HG03342 (cell line): ENCODE results near the gene PLP2.
"Not testable (repeated sequence)": the region's sequence is repeated elsewhere in the genome, so short reads cannot be mapped to it uniquely, and the experiment has no call there.

Experiments used
- ATAC-seq: cut with Tn5 transposase; IDR thresholded peaks from one replicate; pipeline ENCODE4 v1.9.1; 2021; ENCODE audit warnings: mild to moderate bottlenecking, moderate library complexity; ENCODE audit not compliant: unreplicated experiment

The PLP2 gene

DNA sequence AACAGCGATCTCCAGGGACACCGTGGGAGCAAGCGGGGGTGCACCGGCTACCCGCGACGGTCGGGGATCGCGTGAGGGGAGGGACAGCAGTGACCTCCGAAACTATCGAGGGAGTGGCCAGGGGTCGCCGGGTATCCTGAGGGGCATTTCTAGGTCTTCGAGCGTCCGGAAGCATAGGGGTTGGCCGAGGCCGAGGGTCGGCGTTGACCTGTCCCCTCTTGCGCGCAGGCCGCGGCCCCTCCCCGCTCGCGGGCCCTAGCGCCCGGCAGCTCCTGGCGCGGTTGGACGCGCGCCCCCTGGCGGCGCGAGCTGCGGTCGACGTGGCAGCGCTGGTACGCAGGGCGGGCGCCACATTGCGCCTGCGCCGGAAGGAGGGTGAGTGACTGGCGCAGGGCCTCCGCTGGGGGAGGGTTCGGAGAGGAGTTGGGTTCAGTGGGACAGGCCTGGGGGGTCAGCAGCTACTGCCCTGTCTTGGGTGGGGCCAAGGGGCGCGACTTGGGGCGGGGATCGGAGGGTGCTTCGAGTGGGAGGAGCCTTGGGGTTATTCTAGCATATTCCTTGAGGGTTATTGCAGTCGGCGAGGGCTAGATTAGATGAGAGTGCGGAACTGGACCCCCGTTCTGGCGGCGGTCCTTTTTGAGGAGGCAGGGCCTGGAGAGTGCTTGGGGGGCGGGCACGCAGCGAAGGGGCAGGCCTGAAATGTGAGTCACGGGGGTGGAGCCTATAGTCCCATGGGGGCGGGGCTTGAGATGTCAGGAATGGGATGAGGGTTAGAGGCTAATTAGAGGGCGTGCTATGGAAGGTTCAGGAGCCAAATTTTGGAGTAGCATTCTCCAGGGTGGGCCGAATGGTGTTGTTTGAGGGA lies 7.9 kb upstream of the PLP2 start:
- ATAC-seq, result peak; percentile 57

- ATAC-seq, result no peak
These were observed 6.9 kb upstream of the PLP2 start for GRCh38 chrX:49164589-49165360.

DNA sequence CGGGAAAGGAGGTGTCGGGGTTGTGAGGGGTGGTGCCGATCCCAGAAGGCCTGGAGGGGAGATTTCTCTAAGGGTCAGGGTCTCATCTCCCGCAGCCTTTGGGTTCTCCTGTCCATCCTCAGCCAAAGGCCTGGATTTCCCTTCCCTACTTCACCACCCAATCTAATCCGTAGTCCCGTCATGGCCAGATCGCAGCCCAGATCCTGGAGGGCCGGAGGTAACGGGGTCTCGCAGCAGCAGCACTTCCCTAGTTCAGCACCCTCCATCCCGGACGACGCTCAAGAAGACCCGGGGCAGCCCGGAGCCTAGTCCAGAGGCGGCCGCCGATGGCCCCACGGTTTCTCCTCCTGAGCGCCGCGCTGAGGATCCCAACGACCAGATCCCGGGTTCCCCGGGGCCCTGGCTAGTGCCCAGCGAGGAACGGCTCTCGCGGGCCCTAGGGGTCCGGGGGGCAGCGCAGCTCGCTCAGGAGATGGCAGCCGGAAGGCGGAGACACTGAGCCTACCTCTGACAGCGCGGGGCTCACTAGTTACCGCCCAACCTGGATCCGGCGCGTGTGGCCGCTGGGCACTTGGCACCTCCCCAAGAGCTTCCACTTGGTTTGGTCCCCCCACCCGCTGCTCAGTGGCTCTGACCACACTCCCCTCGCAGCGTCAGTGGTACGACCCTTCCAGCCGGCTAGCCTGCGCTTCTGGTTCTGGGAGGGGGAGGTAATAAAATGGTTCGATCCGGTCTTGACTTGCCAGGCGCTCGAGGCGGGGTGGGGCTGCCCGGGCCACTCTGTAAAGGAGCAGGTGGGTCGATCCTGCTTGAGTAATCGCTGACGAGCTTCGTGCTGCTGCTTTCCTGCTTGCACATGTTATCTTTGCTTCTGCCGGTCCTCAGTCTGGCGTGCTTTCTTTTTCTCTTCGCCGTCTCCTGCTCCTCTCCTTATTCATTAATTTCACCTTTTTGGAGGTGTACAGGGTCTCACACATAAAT lies 5.5 kb upstream of the PLP2 start:
- ATAC-seq, result peak; percentile 30

- peak; percentile 16 for ATAC-seq
These were observed 4.6 kb upstream of the PLP2 start for GRCh38 chrX:49166914-49167739.

DNA sequence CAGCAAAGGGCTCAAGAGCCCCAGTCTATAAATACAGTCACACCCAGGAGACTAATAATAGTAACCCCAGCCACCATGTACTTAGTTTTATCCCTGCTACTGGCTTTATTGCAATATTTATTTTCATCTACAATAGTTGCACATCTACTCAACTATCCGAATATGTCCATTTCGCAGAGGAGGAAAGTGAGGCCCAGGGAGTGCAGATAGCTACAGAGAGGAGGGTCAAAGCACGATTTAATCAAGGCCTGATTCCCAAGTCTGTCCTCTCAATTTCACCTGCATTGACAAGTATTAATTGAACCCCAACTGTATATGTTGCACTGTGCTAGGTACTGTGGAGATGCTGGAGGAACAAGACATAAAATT lies 4.0 kb upstream of the PLP2 start:
- no peak for ATAC-seq

DNA sequence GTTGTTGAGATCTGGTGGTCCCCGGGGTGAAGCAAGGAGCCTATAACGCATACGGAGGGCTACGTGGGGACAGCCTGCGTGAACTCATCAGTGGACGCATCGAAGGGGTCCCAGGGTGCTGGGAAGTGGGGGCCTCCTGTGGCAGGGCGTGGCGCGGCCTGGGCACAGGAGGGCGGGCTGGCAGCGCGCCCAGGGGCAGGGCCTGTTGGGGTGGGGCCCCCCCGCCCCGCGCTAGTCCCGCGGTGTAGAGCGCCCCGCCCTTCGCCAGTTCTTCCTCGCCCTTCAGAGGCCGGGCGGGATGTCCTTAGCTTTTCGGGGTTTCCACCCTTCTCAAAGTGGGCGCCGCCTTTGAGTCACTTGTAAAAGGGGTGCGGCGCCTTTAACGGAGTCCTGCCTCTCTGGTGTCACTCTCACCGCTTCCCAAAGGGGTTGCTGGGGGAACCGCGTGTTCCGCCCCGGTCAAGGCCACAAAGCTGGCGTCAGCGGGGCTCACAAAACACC lies 632 bp downstream of the PLP2 start:
- peak; percentile 76 for ATAC-seq

DNA sequence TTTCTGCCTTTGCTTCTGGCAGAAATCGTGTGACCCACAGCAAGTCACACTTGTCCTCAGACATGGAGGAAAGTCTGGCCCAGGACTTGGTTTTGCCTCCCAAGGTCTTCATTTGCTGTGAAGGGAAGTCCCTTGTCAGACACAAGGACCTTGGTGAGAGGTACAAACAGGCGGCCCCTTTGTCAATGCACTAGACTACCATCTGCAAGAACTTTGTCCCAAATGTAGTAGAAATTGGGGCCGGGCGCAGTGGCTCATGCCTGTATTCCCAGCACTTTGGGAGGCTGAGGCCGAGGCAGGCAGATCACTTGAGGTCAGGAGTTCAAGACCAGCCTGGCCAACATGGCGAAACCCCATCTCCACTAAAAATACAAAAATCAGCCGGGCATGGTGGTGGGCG lies 1.8 kb downstream of the PLP2 start:
- not testable (repeated sequence) for ATAC-seq

DNA sequence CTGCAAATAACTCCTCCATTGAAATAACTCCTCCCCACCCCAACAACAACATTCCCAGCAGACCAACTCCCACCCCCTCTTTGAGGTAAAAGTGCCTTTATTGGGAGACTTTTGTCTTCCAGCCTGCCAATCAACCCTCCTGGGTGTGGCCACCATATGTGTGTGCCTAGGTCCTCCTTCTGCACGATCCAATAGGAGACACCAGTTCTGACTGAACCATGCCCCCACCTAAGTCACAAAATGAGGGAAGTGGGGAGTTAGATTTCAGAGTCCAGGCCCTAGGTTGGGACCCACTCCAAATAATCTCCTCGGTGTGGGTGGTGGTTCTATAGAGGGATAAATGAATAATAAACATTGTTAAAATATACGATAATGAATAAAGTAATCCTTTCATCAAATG lies 3.0 kb downstream of the PLP2 start:
- no peak for ATAC-seq

DNA sequence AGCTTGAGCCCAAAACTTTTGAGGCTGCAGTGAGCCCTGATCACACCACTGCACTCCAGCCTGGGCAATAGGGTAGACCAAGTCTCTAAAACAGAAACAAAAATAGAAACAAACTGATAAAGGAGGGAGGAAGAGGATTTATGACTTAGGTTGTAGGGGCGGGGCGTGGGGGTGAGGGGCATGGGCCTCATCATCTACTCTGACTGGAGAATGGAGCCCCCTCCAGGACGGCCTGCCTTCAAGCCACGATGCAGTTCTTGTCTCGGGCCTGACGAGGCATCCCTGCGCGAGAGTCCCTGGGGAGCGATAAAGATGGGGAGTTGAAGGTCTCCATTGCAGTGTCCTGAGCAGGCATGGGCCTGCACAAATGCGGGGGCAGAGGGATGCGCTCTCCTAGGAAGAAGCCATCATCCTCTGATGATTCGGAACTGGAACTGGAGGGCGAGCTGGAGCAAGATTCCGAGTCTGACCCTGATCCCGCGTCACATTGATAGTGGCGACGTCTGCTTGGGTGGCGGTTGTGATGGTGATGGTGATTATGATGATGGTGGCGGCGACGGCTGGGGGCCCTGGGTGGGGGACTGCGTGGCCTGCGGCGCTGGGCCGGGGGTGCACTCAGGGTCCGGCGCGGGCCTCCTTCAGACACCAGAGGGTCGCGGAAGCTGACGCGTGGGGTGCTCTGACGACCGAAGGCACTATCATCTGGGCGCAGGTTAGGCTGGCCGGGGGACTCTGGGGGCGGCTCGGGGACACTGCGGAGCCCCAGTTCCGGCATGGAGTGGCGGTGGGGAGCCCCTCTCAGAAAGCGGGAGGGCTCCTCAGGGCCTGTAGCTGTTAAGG lies 4.0 kb downstream of the PLP2 start:
- no peak for ATAC-seq

DNA sequence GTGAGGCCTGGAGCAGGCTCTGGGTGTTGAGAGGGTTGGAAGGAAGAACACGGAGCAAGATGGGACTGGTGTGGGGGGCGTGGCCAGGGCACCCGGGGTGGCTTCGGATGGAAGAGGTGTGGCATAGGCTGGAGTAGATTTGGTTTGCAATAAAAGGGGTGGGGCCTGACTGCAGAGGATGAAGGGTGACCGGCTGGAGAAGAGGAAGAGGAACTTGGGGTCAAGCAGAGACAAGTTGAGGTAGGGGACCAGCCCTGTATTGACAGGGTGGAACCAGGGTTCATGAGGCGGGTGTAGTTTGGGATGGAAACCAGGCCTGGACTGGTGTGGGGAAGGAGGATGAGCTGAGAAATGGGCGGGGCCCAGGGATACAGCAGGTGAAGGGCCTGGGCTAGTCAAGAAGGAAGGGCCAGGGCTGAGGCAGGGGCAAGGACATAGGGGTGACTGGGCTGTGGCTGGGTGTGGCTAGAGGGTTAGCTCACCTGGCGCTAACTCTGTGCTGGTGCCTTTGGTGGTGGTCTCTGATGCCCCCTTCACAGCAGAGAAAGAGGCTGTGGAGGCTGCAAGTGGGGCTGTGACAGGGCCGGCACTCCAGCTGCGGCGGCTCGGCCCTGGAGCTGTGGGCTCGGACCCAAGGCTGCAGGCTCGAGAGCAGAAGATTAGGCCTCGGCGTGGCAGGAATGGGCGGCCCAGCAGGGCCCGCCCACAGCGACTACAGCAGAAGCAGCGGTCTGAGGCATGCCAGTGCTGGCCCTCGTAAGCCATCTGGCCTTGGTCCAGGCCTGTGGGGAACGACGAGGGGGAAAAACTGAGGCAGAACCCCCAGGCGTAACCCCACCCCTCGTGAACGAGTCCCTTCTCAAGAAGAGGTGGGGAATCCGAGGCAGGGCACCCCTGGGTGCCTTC lies 5.0 kb downstream of the PLP2 start:
- ATAC-seq, result no peak

DNA sequence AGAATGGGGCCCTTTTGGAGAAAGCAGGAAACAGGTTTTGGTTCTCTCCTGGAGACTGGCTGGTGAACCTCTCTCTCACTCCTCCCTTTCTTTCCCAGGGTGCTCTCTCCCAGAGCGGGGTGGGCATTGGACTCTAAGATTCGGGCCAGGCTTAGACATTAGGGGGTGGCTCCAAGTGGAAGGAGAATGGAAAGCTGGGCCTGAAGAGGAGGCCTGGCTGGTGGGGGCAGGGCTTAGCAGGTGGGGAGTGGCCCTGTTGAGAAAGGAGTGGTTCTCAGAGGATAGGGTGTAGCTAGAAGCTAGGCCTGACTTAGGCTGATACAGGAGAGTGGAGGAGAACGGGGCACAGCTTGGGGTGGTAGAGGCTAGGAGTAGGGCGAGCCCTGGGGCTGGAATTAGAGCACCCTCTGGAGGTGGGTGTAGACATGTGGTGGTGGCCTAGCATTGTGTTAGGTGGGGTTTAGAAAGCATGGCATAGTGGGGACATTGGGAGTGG lies 5.7 kb downstream of the PLP2 start:
- no peak for ATAC-seq

- no peak for ATAC-seq
These were observed 6.3 kb downstream of the PLP2 start for GRCh38 chrX:49177873-49178480.

DNA sequence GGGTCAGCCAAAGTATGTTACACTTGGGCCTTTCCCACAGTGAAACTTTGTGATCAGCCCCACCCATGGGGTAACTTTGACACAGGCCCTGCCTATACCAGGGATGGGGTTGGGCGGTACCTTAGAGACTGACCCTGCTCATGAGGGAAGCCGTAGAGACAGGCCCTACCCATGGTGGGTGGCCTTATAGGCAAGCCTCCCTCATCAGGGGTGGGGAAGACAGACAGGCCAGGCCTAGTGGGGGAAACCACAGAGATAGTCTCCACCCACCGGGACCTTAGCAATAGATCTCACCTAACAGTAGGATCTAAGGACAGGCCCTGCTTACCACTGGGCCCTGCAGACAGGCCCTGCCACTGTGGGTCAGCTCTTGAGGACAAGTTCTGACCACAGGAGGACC lies 6.8 kb downstream of the PLP2 start:
- no peak for ATAC-seq

DNA sequence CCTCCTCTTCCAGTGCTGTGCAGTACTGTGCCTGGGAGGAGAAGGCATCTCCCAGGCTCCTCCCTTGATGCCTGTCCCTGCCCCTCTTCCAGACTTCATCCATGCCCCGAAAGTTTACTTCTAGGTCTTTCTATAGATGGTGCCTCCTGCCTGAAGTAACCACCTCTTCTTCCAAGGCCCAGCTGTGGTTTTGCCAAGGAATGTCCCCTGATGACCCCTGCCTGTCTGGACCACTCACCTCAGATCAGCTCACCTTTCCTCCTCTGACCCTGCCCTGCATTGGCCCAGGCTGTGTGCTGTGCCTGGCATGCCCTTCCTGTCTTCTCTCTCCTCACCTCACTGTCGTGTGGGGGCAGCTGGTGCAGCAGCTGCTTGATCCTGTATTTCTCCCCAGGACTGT lies 7.7 kb downstream of the PLP2 start:
- ATAC-seq, result no peak

GRCh38 chrX:49183701-49184281 lies 12.1 kb downstream of the PLP2 start:
- no peak for ATAC-seq

- ATAC-seq, result no peak
These were observed 12.9 kb downstream of the PLP2 start for GRCh38 chrX:49184294-49185281.
